Muscle of leg (tissue), 11 donors: ENCODE measurements around the gene HOTAIR. TPM values are rescaled to one million over a fixed set of nuclear protein-coding genes. Genes with fewer than 3 reads are reported as not detected.

ENCODE experiments used
- DNase-seq: peaks from one replicate; pipeline ENCODE4 v3.0.0; 2013
- H3K27ac ChIP-seq: one replicate; pipeline ENCODE4 v1.5.1; 2013; ENCODE audit warnings: mild to moderate bottlenecking, low read length, control low read depth
- H3K27me3 ChIP-seq: one replicate; pipeline ENCODE4 v1.6.1; 2013; ENCODE audit warnings: low read length; ENCODE audit not compliant: control insufficient read depth, insufficient read depth
- H3K36me3 ChIP-seq: one replicate; pipeline ENCODE4 v1.6.1; 2013; ENCODE audit warnings: low read length; ENCODE audit not compliant: control insufficient read depth, insufficient read depth
- H3K4me1 ChIP-seq: one replicate; pipeline ENCODE4 v1.6.1; 2013; ENCODE audit warnings: low read length; ENCODE audit not compliant: control insufficient read depth, insufficient read depth
- H3K4me3 ChIP-seq: one replicate; pipeline ENCODE4 v1.5.1; 2013; ENCODE audit warnings: low read length, control low read depth
- H3K9me3 ChIP-seq: replicated peaks from 2 replicates; pipeline ENCODE4 v1.6.1; 2013; ENCODE audit warnings: low read depth, low read length; ENCODE audit not compliant: control insufficient read depth
- WGBS: methylation state at CpG from one replicate; pipeline ENCODE4 v1.1.5; 2013; ENCODE audit warnings: missing lambda C conversion rate; ENCODE audit not compliant: insufficient coverage; 5-methylcytosine and 5-hydroxymethylcytosine counted together
- polyA plus RNA-seq, 8 donors: library from polyadenylated mRNA; unstranded; fragments of 120-200 nt; gene quantifications; one replicate each; pipeline versions ENCODE4 v1.2.1 to v1.2.3, GENCODE V29; 2013; ENCODE audit warnings: inconsistent platforms in 1 of 8, low replicate concordance in 1 of 8; ENCODE audit not compliant: insufficient read length in 8 of 8, insufficient read depth in 1 of 8
- total RNA-seq: library from RNA; stranded (reverse); fragments of 120-200 nt; gene quantifications from one replicate; pipeline ENCODE4 v1.2.4, GENCODE V29; 2013

The HOTAIR gene
- total and polyA plus RNA-seq, 9 donors: 1.8 to 13.2 (median 3.2) TPM

- H3K36me3 ChIP-seq: no peaks in the 10 kb centered on the region
- WGBS: 17% methylated on average over 2 of the region's 7 CpGs
- H3K9me3 ChIP-seq: no peaks in the 10 kb centered on the region
- H3K27me3 ChIP-seq: peaks cover 76% of the 10 kb centered on the region
- DNase-seq: peak; percentile 84
- peak overlapping the region; percentile 98 for H3K27ac ChIP-seq
- H3K4me3 ChIP-seq: peak overlapping the region; percentile 54
- H3K4me1 ChIP-seq: peaks cover 84% of the 10 kb centered on the region
Observed at GRCh38 chr12:53980104-53980801, 5.5 kb upstream of the HOTAIR start.

- Histone ChIP-seq H3K4me3 (no peak overlapping the region), H3K27ac (peak overlapping the region; percentile 98), H3K4me1 (peaks cover 78% of the 10 kb centered on the region), H3K36me3 (no peaks in the 10 kb centered on the region), H3K9me3 (no peaks in the 10 kb centered on the region), H3K27me3 (peaks cover 81% of the 10 kb centered on the region)
- 50% methylated on average over 2 of the region's 15 CpGs for WGBS
- peak; percentile 79 for DNase-seq
Observed at GRCh38 chr12:53978477-53979356, 4.0 kb upstream of the HOTAIR start.

GRCh38 chr12:53977596-53978445 lies 3.1 kb upstream of the HOTAIR start:
- peaks cover 81% of the 10 kb centered on the region for H3K27me3 ChIP-seq
- no peaks in the 10 kb centered on the region for H3K9me3 ChIP-seq
- no peaks in the 10 kb centered on the region for H3K36me3 ChIP-seq
- peaks cover 74% of the 10 kb centered on the region for H3K4me1 ChIP-seq
- H3K27ac ChIP-seq: peak overlapping the region; percentile 75
- DNase-seq: peak; percentile 30
- no peak overlapping the region for H3K4me3 ChIP-seq
- 20% methylated on average over 5 of the region's 11 CpGs for WGBS

GRCh38 chr12:53976823-53977595 lies 2.3 kb upstream of the HOTAIR start:
- no peak for DNase-seq
- Histone ChIP-seq H3K4me1 (peaks cover 75% of the 10 kb centered on the region), H3K4me3 (no peak overlapping the region), H3K36me3 (no peaks in the 10 kb centered on the region), H3K9me3 (no peaks in the 10 kb centered on the region), H3K27me3 (peaks cover 81% of the 10 kb centered on the region), H3K27ac (peak overlapping the region; percentile 96)
- no CpG with 5 or more reads among the region's 9 CpGs for WGBS

GRCh38 chr12:53976172-53976822 lies 1.5 kb upstream of the HOTAIR start:
- Histone ChIP-seq H3K27ac (peak overlapping the region; percentile 96), H3K27me3 (peaks cover 82% of the 10 kb centered on the region), H3K4me3 (no peak overlapping the region), H3K9me3 (no peaks in the 10 kb centered on the region), H3K36me3 (no peaks in the 10 kb centered on the region), H3K4me1 (peaks cover 73% of the 10 kb centered on the region)
- WGBS: 16% methylated on average over 6 of the region's 21 CpGs
- peak; percentile 95 for DNase-seq

- peak; percentile 54 for DNase-seq
- Histone ChIP-seq H3K4me3 (peak overlapping the region; percentile 59), H3K9me3 (no peaks in the 10 kb centered on the region), H3K27ac (peak overlapping the region; percentile 96), H3K27me3 (peaks cover 83% of the 10 kb centered on the region), H3K4me1 (peaks cover 67% of the 10 kb centered on the region), H3K36me3 (no peaks in the 10 kb centered on the region)
- 41% methylated on average over 14 of the region's 31 CpGs for WGBS
Observed at GRCh38 chr12:53975479-53976152, 862 bp upstream of the HOTAIR start.

- WGBS: 1% methylated on average over 12 of the region's 25 CpGs
Observed at GRCh38 chr12:53975064-53975471, 314 bp upstream of the HOTAIR start.

GRCh38 chr12:53973236-53974042 lies 1.3 kb downstream of the HOTAIR start:
- Histone ChIP-seq H3K9me3 (no peaks in the 10 kb centered on the region), H3K27me3 (peaks cover 87% of the 10 kb centered on the region), H3K4me1 (peaks cover 64% of the 10 kb centered on the region), H3K27ac (peak overlapping the region; percentile 96), H3K36me3 (no peaks in the 10 kb centered on the region), H3K4me3 (peak overlapping the region; percentile 59)
- WGBS: under 1% methylated on average over 60 of the region's 71 CpGs
- DNase-seq: peak; percentile 80

More at GRCh38 chr12:53975064-53975471, 314 bp upstream of the HOTAIR start:
- H3K36me3 ChIP-seq: no peaks in the 10 kb centered on the region
- H3K4me3 ChIP-seq: peak overlapping the region; percentile 59
- H3K9me3 ChIP-seq: no peaks in the 10 kb centered on the region
- peak overlapping the region; percentile 96 for H3K27ac ChIP-seq
- DNase-seq: peak; percentile 81
- H3K4me1 ChIP-seq: peaks cover 65% of the 10 kb centered on the region
- peaks cover 85% of the 10 kb centered on the region for H3K27me3 ChIP-seq
